Activated naive CD4-positive, alpha-beta T cell treated with anti-CD3 and anti-CD28 coated beads, Interleukin-2, amount 50 U/mL, for 72 hours (primary cell): Measurements from ENCODE around the gene CRB3. TPM values are rescaled to one million over a fixed set of nuclear protein-coding genes. Genes with fewer than 3 reads are reported as not detected.
A peak's percentile ranks its signal among the peaks of the same experiment; 100 is the strongest.

Experiments
- ATAC-seq, 2 donors: fragments of 150-1000 bp; cut with Tn5 transposase; 2 replicates each; pipeline ENCODE4 v1.10.0; 2021; ENCODE audit warnings: mild to moderate bottlenecking in 2 of 2, moderate library complexity in 2 of 2
- DNase-seq, 2 donors: peaks; one replicate each; pipeline ENCODE4 v3.0.0; 2021 to 2022; ENCODE audit warnings: low spot score in 2 of 2
- H3K27ac Mint-ChIP-seq, 2 donors: one replicate each; pipeline ENCODE4 v1.8.0; 2022; ENCODE audit warnings: mild to moderate bottlenecking in 2 of 2, mixed read lengths in 2 of 2
- H3K36me3 Mint-ChIP-seq, 2 donors: one replicate each; pipeline ENCODE4 v1.8.0; 2022; ENCODE audit warnings: mixed read lengths in 2 of 2
- H3K9me3 Mint-ChIP-seq, 2 donors: one replicate each; pipeline ENCODE4 v1.8.0; 2022; ENCODE audit warnings: mixed read lengths in 2 of 2
- total RNA-seq, 2 donors: library from RNA; stranded (reverse); gene quantifications; one replicate each; pipeline ENCODE4 v1.2.3, GENCODE V29; 2022

CRB3 gene, protein sequence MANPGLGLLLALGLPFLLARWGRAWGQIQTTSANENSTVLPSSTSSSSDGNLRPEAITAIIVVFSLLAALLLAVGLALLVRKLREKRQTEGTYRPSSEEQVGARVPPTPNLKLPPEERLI
- 1 to 10 TPM in 1 of 2 donors, under 1 TPM in 1; 0.59 to 2.6 TPM for total RNA-seq

- Mint-ChIP-seq H3K9me3 (no peaks in the 10 kb centered on the region), H3K27ac (peak within 1 kb of the TSS in 1 of 2 donors; percentile 85), H3K36me3 (peaks cover 0 to 12% of the 10 kb centered on the region in 2 donors)
- ATAC-seq (no peak), DNase-seq (no peak)
Observed at GRCh38 chr19:6464070-6464873, at the start of gene CRB3. Gene CRB3 (plus strand): TSS chr19:6464271. CDS start chr19:6464702, 431 bp downstream.

- peaks cover 13 to 14% of the 10 kb centered on the region in 2 donors for H3K36me3 Mint-ChIP-seq
Observed at GRCh38 chr19:6414793-6415590, 49.1 kb upstream of the CRB3 start.

GRCh38 chr19:6415591-6416190 lies 48.4 kb upstream of the CRB3 start:
- ATAC-seq: peak in 1 of 2 donors; percentile 6
- peaks cover 13 to 14% of the 10 kb centered on the region in 2 donors for H3K36me3 Mint-ChIP-seq

More at GRCh38 chr19:6414793-6415590, 49.1 kb upstream of the CRB3 start:
- H3K27ac Mint-ChIP-seq: no peak overlapping the region
- DNase-seq (no peak), ATAC-seq (peak in 1 of 2 donors; percentile 6)
- H3K9me3 Mint-ChIP-seq: no peaks in the 10 kb centered on the region

GRCh38 chr19:6416658-6417405 lies 47.2 kb upstream of the CRB3 start:
- Mint-ChIP-seq H3K36me3 (peaks cover 13 to 14% of the 10 kb centered on the region in 2 donors), H3K27ac (no peak overlapping the region), H3K9me3 (no peaks in the 10 kb centered on the region)
- DNase-seq (no peak), ATAC-seq (no peak)

More at GRCh38 chr19:6415591-6416190, 48.4 kb upstream of the CRB3 start:
- H3K27ac Mint-ChIP-seq: peak overlapping the region in 1 of 2 donors; percentile 14
- no peaks in the 10 kb centered on the region for H3K9me3 Mint-ChIP-seq
- no peak for DNase-seq

DNA sequence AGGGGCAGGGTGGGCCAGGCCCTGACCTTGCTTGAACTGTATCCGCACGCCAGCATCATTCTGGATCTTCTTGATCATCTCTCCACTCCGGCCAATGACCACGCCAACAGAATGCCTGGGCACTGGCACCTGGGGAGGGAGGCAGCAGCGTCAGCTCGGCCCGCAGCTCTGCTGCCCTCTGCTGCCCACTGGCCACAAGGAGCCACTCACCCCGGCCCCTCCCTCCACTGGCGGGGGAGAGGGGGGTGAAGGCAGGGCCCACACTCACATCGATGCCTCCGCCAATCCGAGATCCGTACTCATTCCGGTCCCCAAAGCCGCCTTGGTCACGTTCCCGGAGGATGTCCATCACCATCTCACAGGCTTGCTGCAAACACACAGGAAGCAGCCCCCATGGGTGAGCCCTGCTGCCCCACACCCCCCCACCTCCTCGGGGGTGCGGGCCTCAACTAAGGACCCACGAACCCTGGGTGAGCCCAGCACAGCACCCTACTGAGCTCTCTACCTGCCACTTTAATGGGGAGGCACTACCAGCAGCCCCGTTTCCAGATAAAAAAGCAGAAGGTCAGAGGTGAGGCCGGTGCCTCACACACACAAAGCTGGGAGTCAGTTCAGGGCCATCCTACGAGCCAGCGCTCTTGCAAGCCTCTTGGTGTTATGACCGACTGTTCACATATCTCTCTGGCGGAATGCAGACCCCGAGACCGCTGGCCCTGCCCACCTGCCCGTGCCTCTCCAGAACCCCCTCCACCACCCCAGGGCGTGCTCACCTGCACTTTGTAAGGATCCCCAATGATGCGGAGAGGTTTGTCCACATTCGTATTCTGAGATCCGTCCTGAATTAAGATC lies 46.1 kb upstream of the CRB3 start:
- Mint-ChIP-seq H3K9me3 (no peaks in the 10 kb centered on the region), H3K36me3 (peaks cover 15 to 23% of the 10 kb centered on the region in 2 donors), H3K27ac (peak overlapping the region in 1 of 2 donors; percentile 44)
- ATAC-seq: no peak
- DNase-seq: no peak

GRCh38 chr19:6418562-6418932 lies 45.5 kb upstream of the CRB3 start:
- ATAC-seq: no peak
- H3K36me3 Mint-ChIP-seq: peaks cover 21 to 28% of the 10 kb centered on the region in 2 donors
- DNase-seq: no peak
- no peaks in the 10 kb centered on the region for H3K9me3 Mint-ChIP-seq
- peak overlapping the region; percentile 33 to 44 for H3K27ac Mint-ChIP-seq

DNA sequence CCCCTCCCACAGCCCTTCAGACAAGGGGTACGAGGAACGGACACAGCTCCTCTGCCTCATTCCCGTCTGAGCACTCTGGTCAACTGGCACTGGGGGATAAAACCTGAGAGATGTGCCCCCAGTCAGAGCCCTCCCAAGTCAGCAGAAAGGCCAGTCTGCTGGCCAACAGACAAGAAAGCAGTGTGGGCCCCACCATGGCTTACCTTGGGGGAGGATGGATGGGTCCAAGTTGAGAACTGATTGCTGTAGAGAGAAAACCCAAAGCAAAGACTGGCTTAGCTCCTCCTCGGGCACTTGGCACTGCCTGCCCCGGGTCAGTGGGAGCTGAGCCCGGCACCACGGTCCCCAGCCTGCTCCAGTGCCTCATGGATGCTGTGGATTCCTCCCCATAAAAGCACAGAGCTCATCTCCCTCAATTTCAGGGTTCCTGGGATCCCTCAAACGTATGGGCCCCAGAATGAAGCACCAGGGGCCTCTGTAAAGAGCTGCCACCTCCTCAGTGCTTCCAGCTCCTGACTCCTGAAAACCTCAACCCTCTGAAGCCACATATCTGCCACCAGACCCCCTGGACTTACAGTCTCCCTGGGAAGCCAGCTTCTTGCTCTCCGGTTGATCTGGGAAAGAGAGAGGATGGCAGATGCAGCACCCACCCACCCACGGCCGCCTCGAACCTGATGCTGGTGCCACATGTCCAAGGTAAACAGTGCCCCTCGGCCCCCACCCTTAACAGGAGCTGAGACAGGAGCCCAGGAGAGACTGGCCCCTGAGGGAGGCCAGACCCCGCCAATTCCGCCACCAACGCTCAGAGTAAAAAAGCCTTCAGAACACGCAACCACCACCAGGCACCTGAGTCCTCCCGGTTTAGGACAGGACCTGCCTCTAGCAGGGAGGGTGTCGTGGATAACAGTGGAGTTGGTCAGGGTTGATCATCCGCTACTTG lies 42.7 kb upstream of the CRB3 start:
- ATAC-seq (no peak), DNase-seq (no peak)
- peaks cover 12 to 31% of the 10 kb centered on the region in 2 donors for H3K36me3 Mint-ChIP-seq
- H3K27ac Mint-ChIP-seq: peak overlapping the region in 1 of 2 donors; percentile 79
- no peaks in the 10 kb centered on the region for H3K9me3 Mint-ChIP-seq

- H3K36me3 Mint-ChIP-seq: peaks cover 12 to 23% of the 10 kb centered on the region in 2 donors
- no peaks in the 10 kb centered on the region for H3K9me3 Mint-ChIP-seq
- no peak for ATAC-seq
- peak in 1 of 2 donors; percentile 51 for DNase-seq
- H3K27ac Mint-ChIP-seq: peak overlapping the region; percentile 83 to 96
Observed at GRCh38 chr19:6423499-6424194, 40.4 kb upstream of the CRB3 start.

DNA sequence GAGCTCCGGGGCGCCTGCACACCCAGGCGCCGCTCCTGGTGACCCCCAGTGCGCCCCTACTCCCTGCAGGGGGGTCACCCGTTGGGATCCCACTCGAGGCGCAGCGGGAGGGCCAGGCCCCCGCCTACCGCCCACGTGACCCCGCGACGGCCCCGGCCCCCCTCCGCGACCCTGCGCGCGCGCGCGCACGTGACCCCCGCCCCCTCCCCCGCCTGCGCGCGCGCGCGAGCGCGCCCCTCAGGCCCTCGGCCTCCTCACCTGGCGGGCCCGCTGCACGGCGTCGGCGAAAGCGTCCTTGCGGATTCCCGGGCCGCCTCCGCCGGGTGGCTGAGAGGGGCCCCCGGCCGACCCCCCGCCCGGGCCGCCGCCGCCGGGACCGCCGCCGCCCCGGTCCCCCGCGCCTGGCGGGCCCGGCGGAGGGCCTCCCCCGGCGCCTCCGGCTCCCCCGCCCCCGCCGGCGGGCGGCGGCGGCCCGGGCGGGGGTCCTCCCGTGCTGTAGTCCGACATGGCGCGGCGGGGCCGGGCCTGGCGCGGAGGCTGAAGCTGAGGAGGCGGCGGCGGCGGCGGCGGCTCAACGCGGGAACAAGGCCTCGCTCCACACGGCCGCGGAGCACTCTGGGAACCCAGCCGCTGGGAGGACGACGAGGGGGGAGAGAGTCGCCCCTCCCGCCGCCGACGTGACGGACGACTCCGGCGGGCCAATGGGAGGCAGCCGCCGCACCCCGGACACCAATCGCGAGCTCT lies 39.7 kb upstream of the CRB3 start, which contains the start of gene KHSRP:
TSS of gene KHSRP (minus strand) at position 617 of the 744 bp plus-strand sequence. CDS start at position 507, 110 bp downstream.
- peaks cover 12 to 17% of the 10 kb centered on the region in 2 donors for H3K36me3 Mint-ChIP-seq
- DNase-seq (peak in 1 of 2 donors; percentile 25), ATAC-seq (no peak)
- no peaks in the 10 kb centered on the region for H3K9me3 Mint-ChIP-seq
- peak within 1 kb of the TSS; percentile 95 to 97 for H3K27ac Mint-ChIP-seq

DNA sequence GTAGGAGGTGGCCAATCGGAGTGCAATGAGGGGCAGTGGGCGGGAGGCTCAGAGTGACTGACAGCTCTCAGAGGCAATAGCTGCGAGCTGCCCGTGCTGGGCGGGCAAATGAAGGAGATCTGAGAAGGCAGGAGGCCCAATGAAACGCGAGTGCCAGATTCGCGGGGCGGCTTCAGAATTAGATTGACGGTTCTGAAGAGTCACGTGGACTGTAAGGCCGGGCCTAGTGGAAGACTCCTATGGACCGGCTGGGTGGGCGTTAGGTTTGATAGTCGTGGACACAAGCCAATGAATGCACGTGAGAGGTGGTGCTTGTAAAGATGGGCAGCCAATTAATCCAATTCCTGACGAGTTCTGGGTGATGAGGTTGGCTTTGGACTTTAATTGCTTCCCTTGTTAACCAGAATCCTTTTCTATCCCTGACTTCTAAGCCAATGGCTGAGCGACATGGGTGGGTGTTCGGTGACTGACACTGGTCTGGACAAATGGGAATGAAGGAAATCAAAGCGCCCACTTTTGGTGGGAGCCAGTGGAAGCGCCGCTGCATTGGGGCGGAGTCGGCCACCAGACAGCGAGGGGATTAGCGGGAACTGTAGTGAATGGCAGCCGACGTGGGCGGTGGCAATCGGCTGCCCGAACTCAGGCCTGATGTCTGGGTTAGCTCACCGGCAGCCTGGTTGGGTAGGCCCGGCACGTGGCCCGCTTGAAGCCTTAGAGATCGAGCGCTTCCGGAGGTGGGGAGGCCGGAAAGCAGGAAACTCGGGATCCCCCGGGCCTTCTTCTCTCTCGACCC lies 38.9 kb upstream of the CRB3 start:
- peak overlapping the region; percentile 95 to 97 for H3K27ac Mint-ChIP-seq
- H3K36me3 Mint-ChIP-seq: peaks cover 12 to 17% of the 10 kb centered on the region in 2 donors
- ATAC-seq: peak; percentile 89 to 90
- no peaks in the 10 kb centered on the region for H3K9me3 Mint-ChIP-seq
- DNase-seq: peak; percentile 95 to 100

DNA sequence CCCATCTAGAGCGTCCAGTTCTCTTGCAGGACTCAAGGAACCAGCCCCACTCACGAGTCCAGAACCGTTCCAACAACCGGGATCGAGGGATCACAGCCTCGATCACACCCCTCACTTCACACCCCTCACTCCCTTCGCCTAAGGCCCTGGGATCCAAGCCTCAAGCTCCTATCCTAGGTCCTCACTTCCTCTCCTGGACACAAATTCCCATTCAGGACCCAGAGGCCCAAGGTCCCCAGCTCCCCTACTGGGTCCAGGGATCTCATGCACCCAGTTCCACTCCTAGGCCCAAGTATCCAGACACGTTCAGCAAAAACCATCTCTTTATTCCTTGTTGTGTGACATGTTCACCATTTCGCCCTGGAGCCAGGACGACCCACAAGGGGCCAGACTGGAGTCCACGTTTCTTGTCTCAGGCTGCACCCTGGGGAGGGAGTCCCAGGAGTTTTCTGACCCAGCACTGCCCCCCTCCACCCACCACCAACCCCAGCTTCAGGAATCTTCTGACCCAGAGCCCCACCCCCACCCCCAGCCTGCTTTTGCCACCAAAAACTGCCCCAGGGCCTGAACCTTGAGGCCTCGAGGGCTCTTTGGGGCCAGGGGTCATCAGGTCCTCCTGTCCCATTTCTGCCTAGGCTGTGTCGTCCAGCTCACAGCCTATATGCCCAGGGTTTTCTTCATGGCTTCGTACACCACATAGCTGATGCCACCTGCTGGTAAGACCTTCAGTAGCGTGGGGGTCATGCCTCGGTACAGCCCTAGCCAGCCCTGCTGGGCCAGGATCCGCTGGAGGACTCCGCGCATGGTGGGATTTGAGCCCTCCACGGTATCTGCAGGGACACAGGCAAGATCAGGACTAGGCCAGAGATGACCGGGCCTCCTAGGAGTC lies 38.1 kb upstream of the CRB3 start:
- Mint-ChIP-seq H3K27ac (peak overlapping the region; percentile 95 to 97), H3K36me3 (peaks cover 12 to 17% of the 10 kb centered on the region in 2 donors), H3K9me3 (no peaks in the 10 kb centered on the region)
- ATAC-seq (no peak), DNase-seq (no peak)
